Measurements from ENCODE around the gene PAN3.

PAN3 gene

DNA sequence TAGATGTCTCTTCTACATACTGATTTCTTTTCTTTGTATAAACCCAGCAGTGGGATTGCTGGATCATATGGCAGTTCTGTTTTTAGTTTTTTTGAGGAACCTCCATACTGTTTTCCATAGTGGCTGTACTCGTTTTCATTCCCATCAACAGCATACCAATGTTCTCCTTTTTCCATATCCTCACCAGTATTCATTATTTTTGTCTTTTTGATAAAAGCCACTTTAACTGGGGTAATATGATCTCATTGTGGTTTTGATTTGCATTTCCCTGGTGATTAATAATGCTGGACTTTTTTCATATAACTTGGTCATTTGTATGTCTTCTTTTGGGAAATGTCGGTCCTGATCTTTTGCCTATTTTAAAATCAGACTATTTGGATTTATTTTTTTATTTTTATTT, 108.5 kb downstream of the PAN3 start:
- no peak for DNase-seq (ENCODE audit: low spot score)
- TF ChIP-seq, protein P1, sequence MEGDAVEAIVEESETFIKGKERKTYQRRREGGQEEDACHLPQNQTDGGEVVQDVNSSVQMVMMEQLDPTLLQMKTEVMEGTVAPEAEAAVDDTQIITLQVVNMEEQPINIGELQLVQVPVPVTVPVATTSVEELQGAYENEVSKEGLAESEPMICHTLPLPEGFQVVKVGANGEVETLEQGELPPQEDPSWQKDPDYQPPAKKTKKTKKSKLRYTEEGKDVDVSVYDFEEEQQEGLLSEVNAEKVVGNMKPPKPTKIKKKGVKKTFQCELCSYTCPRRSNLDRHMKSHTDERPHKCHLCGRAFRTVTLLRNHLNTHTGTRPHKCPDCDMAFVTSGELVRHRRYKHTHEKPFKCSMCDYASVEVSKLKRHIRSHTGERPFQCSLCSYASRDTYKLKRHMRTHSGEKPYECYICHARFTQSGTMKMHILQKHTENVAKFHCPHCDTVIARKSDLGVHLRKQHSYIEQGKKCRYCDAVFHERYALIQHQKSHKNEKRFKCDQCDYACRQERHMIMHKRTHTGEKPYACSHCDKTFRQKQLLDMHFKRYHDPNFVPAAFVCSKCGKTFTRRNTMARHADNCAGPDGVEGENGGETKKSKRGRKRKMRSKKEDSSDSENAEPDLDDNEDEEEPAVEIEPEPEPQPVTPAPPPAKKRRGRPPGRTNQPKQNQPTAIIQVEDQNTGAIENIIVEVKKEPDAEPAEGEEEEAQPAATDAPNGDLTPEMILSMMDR (IDR thresholded peaks at IDR 0.05; ENCODE audit: extremely low read depth, missing control alignments): no peak

DNA sequence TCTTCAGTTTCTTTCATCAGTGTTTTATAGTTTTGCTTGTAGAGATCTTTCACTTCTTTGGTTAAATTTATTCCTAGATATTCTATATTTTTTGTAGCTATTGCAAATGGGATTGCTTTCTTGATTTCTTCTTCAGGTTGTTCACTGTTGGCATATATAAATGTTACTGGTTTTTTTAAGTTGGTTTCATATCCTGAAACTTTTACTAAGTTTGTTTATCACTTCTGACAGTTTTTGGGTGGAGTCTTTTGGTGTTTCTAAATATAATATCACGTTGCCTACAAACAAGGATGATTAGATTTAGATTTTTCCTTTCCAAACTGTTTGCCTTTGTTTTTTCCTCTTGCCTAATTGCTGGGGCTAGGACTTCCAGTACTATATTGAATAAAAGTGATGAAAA, 109.7 kb downstream of the PAN3 start:
- TF ChIP-seq, protein P1 (IDR thresholded peaks at IDR 0.05; ENCODE audit: extremely low read depth, missing control alignments): no peak
- DNase-seq (ENCODE audit: low spot score): no peak

DNA sequence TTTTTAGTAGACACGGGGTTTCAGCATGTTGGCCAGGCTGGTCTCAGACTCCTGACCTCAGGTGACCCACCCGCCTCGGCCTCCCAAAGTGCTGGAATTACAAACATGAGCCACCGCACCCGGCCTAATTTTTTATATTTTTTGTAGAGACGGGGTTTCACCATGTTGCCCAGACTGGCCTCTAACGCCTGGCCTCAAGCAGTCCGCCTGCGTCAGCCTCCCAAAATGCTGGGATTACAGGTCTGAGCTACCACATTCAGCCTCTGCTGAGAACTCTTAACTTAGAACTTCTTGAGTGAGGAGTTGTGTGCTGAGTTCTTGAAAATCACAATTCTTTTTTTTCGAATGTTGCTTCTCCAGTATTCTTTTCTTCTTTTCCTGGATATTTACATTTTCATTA, 112.2 kb downstream of the PAN3 start:
- no peak for DNase-seq (ENCODE audit: low spot score)
- TF ChIP-seq, protein P1 (IDR thresholded peaks at IDR 0.05; ENCODE audit: extremely low read depth, missing control alignments): no peak

DNA sequence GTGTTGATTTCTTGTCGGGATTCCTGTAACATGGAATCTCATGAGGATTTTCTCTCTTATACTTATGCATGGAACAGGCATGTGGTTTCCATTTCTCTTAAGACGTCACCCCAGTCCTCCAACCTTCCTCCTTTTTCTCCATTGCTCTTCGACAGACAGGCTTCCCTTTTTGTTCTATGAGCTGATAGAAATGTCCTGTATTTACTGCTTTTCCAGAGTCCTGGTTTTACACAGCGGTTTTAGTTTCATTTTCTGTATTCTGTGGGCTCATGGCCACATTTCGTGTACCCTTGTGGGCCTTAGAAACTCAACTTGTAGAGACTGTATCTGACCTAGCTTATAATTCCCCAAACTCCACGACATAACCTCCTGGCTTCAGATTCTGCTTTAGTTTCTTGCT, 113.1 kb downstream of the PAN3 start:
- TF ChIP-seq, protein P1 (IDR thresholded peaks at IDR 0.05; ENCODE audit: extremely low read depth, missing control alignments): no peak
- DNase-seq (ENCODE audit: low spot score): no peak

DNA sequence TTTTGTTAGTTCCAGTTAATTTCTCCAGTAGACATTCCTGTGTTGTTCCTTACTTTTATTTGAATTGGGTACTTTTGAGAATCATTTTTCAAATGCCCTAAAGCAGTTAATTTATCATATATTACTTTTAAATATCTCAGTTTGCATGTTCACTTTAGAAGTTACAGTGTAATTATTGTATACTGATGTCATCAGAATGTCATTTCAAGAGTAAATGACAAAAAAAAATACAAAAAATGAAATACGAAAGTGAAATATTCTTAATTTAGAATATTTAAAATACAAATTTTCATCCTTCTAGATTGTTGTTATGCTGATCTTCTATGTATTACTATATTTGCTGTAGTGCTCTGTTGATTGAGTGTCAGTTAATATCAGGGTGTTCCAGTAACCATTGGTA, 114.2 kb downstream of the PAN3 start:
- TF ChIP-seq, protein P1 (IDR thresholded peaks at IDR 0.05; ENCODE audit: extremely low read depth, missing control alignments): no peak
- DNase-seq (ENCODE audit: low spot score): no peak

DNA sequence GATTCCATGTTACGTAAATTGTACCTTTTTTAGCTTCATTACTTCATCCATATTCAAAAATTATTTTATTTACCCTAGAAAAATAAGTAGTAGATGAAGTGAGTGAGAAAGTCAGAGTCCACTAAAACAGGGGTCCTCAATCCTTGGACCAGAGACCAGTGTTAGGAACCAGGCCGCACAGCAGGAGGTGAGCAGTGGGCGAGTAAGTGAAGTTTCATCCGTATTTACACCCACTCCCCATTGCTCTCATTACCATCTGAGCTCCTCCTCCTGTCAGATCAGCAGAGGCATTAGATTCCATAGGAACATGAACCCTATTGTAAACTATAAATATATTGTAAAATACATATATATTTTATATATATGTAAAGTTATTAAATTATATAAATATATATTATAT, 119.0 kb downstream of the PAN3 start:
- DNase-seq (ENCODE audit: low spot score): no peak
- TF ChIP-seq, protein P1 (IDR thresholded peaks at IDR 0.05; ENCODE audit: extremely low read depth, missing control alignments): no peak

DNA sequence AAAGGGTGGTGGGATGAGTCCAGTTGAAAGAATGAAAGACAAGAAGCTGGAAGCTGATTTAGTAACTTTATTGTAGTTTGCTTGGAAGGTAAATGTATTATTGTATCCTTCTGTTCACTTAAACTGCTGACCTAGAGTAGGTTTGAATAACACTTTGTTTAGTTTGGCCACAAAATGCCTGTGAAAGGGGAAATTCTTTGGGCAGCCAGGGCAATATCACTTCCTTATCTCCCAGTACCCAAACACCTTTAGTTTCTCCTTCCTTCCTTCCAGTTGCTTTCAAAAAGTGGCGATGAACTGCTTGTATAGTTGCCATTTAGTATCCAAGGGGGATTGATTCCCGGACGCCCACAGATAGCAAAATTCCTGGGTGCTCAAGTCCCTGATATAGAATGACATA, 120.1 kb downstream of the PAN3 start:
- TF ChIP-seq, protein P1 (IDR thresholded peaks at IDR 0.05; ENCODE audit: extremely low read depth, missing control alignments): no peak
- DNase-seq (ENCODE audit: low spot score): no peak

Data from GM20000 (cell line).